ENCODE measurements around the gene RAPGEF4. TPM values are rescaled to one million over a fixed set of nuclear protein-coding genes. Genes with fewer than 3 reads are reported as not detected.

Gene RAPGEF4
- total RNA-seq, 1 donor from 2014 or later, result 7.2 TPM

DNA sequence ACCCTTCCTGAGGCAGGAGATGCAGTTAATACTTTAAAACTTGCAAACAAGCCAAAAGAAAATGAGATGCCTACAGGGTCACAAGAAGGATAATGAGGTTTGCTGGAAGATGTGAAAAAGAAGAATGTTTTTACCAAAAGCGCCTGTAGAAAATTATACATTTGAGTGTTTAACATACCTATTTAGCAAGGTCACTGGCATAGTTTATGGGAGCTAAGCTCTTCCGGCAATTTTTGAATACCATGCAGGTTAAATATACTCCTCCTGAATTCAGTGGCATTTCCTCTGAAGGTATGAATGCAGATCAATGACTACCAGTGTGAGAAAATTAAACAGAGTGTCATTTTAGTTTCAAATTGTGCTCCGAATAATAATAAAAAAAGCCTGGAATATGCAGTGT is 318.8 kb downstream of the RAPGEF4 start:
- no peak for DNase-seq
- ATAC-seq (ENCODE audit: poor library complexity), result no peak
- intact Hi-C loops (cut with DNase I), result no loop called here

DNA sequence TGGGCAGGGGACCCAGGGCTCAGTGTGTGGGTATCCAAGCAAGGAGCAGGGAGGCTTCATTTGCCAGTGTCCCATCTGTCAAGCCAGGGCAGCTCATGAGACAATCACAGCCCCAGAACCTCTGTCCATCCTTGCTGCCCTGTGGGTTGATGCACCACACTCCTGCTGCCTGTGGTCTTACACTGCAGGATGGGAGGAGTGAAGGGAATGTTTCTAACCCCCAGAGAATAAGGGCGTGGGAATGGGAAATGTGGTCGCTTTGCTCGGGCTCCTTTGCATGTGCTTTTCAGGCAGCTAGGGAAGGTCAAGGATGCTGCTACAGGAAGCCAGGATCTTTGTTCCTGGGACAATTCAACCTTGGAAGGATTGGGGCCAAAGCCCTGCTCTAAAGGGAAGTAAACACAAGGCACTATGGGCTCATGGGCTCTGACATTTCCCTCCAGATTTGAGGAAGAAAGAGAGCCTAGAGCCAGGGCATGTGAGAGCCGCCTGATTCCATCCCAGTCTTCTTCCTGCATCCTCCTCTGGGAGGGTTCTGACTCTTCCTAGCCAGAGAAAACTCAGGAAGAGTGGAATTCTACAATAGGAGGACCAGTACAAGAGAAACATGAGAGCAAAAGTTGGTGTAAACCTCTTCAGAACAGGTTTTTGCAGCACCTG is 321.2 kb downstream of the RAPGEF4 start:
- DNase-seq, result no peak
- intact Hi-C loops (cut with DNase I), result no loop called here
- ATAC-seq (ENCODE audit: poor library complexity), result peak; percentile 37

DNA sequence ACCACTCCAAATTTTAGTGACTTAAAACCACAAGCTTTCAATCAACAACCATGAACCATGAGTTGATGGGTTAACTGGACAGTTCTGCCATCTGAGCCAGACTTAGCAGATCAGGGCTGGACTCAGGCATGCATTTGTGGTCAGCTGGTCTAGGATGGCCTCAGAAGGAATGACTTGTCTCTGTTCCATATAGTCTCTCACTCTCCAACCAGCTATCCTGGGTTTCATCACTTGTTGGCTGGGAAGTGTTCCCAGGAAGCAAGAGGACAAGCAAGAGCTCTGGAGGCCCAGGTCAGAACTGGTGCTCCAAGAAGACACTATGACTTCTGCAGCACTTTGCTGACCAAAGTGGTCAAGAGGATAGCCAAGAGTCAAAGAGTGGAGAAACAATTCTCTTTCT is 322.5 kb downstream of the RAPGEF4 start:
- intact Hi-C loops (cut with DNase I), result no loop called here
- DNase-seq, result no peak
- ATAC-seq (ENCODE audit: poor library complexity), result no peak

DNA sequence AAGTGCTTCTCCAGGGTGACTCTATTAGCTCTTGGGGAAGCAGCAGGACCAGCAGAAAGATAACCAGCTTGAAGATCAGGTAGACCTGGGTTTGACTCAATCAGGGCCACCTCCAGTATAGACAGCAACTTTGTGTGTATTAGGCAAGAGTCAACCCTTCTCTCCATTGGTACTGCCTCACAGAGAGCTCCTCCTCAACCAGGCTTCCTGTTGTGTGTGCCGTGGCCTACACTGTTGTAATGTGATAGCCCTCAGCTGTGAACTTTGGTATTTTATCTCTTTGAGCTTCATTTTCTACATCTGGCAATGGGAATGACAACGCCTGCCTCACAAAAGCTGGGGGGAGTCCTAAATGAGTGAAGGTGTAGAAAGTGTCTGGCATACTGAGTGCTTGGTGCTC is 323.0 kb downstream of the RAPGEF4 start:
- intact Hi-C loops (cut with DNase I), result no loop called here
- DNase-seq (no peak), ATAC-seq (ENCODE audit: poor library complexity) (no peak)

DNA sequence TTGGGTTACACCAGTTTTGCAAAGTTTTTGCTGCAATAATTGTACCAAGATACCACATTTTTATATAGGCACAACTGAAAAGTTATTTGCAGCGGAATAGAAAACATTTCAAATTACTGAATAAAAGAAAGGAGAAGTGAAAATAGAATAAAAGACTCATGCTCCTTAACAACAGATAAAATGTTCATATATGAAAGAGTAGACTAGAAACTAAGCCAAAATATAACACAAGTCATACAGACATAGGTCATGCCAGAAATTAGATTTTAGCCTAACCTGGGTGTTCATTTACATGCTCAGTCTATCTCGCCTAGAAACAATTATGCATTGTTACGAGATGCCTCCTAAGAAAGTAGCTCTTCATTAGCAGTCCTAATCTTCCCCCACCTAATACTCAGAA is 323.6 kb downstream of the RAPGEF4 start:
- DNase-seq, result no peak
- intact Hi-C loops (cut with DNase I), result no loop called here
- no peak for ATAC-seq (ENCODE audit: poor library complexity)

DNA sequence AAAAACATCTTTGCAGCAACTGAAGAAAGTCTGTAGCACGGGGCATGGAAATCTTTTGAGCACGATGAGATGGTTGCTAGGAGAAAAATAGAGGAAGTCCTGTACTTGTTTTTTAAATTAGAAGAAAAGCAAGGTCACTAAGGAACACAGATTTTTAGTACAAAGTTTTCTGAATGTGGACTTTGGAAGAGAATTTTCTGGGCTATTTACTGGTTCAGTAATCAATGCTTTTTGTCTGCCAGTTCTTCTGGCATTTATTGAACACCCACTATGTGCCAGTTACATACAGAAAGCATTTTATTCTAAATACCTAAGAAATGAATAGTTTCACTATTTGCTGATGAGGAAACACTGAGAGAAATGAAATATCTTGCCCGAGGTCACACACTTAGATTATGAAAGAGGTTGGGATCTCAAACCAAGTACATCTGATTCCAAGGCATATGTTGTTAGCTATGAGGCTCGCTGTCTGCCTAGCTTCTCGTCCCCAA is 324.4 kb downstream of the RAPGEF4 start:
- DNase-seq (no peak), ATAC-seq (ENCODE audit: poor library complexity) (peak; percentile 60)
- intact Hi-C loops (cut with DNase I), result no loop called here

DNA sequence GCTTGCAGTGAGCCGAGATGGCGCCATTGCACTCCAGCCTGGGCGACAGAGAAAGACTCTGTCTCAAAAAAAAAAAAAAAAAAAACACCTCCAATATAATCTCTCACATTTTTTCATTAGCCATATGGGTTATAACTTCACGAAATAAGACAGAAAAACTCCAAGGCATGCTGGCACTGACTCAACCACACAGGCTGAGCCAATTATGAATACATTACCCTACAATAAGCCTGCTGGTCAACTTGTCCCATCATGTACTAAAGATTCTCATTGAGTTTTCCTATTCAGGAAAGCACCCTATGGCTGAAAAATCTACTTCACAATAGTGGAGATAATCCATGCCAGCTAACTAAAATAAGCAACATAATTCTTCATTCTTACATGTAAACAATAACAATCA is 327.2 kb downstream of the RAPGEF4 start:
- DNase-seq (no peak), ATAC-seq (ENCODE audit: poor library complexity) (no peak)
- intact Hi-C loops (cut with DNase I), result no loop called here

DNA sequence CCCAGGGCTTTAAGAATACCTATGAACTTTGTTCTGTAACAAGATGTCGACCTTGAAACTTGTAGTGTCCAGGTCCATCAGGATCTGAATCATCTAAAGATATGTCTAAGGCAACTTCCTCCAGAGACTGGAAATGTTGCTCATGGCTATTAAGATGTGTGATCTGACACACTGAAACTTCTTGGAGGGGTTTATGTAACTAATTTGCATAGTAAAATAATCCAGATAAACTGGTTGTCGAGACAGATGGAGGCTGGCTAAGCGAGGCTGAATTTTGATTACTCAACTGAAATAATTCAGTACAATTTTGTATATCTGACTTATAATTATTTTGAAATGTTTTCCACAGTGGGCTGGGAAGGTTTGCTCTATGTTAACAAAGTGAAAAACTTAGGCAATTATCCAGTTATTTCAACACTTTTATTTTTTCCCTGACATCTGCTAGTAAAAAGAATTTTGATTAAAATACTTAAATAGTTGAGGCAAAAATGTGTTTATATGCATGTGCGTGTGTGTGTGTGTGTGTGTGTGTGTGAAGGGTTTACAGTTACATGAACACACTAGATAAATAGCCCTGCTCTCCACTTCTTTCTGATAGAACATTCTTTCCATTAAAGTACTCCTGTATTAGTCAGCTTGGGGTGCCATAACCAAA is 328.6 kb downstream of the RAPGEF4 start:
- intact Hi-C loops (cut with DNase I), result no loop called here
- DNase-seq (no peak), ATAC-seq (ENCODE audit: poor library complexity) (peak; percentile 48)

DNA sequence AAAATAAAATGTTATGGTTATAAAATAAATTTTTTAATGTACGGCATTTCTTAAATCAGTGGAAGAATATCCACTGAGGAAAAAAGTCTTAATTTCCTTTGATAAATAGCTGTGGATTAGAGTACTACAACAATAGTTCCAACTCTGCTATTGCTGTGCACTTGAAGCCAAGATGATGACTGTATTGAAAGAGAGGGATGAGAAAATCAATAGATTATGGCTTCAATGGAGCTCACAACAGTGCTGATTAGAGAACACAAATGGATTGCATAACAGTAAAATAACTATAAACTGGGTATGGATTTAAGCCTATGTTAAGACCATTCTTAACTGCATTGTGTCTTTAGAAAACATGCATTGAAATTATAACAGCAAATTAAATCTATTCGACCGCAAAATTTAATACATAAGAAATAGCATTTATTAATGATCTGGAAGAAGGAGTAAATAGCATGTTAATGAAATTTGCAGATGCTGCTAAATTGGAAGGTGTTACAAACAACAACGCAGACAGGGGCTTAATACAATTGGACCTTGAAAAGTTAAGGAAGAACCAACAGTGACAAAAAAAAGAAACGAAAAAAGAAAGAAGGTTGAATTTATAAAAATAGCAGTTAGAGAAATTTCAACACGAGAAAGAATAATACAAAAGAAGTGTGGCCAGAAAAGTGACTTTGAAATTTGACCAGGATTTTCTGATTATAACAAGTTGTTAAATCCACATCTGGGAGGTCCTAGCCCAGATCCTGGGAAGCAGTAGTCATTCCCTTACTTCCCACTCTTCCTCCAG is 331.4 kb downstream of the RAPGEF4 start:
- ATAC-seq (ENCODE audit: poor library complexity) (no peak), DNase-seq (no peak)
- intact Hi-C loops (cut with DNase I), result no loop called here

DNA sequence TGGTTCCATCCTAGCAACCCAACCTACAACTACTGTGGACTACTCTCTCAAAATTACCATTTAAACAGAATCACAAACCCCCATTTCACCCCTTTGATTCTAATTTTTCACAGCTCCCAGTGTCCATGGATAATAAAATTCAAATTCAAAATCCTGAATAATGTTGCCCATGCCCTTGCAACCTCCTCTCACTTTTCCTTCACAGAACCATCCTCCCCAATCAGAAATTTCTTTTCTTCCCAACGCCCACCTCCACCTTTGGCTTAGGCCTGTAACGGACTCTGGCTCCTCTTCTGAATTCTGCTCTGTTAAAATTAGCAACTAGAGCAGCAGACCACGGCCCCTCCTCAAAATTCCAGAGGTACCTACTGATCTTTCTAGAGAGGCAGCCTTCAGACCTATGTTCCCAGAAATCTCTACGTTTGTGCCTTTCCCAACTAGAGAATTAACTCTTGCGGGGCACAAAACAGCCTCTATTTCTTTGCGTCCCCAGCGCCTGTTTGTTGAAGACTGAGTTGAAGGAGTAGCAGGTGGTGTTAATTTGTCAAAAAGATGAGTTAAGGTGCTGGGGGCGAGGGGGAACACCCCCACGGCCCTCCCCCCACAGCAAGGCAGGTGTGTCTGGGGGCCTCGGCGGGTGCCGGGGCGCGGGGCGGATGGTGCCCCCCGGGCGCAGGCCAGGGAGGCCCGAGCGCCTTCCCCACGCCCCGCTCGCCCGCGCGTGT is 339.6 kb downstream of the RAPGEF4 start:
- intact Hi-C loops (cut with DNase I), result loop anchor here (5.0 kb wide), 2 partner anchors 38 to 132 kb away; no protein-coding TSS in a partner anchor
- no peak for ATAC-seq (ENCODE audit: poor library complexity)
- DNase-seq, result no peak

DNA sequence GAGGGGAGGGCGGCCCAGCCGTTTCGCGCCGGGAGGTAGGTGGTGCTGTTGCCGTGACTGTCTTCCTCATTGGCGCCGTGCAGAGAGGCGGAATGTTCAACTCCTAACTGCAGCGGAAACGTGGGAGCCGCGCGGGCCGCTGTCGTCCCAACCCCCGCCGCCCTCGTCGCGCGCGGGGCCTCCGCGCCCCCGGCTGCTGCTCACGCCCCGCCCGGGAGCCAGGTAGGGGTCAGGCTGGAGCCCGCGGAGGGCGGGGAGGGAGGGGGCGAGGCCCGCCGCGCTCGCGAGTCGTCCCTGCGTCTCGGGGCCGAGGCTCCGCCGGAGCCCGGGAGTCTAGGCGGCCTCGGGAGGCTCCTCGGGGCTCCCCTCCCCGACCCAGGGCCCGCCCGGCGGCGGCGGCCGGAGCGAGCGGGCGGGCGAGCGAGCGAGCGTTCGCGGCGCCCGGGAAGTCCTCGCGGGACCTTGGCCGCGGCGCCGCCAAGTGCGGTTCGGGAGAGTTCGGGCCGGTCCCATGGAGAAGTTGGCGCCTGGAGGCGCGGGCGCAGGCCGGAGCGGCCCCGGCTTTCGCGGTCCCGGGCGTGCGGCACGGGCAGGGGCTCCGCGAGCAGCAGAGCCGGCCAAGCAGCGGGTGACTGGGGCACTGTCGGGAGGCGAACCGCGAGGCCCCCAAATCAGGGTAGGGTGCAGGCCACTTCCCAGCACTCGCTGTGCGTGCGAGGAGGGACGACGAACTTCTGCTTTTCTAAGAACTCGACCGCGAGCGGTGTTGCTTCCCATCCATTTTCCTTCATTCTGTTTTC is 340.3 kb downstream of the RAPGEF4 start, which contains the start of gene MAP3K20:
Gene MAP3K20 (plus strand): TSS at position 66 of the 800 bp plus-strand sequence. CDS start 15,186 bp downstream, outside the sequence.
- intact Hi-C loops (cut with DNase I), result loop anchor here (5.0 kb wide), 2 partner anchors 39 to 131 kb away; no protein-coding TSS in a partner anchor
- peak; percentile 89 for DNase-seq
- ATAC-seq (ENCODE audit: poor library complexity), result peak; percentile 81

DNA sequence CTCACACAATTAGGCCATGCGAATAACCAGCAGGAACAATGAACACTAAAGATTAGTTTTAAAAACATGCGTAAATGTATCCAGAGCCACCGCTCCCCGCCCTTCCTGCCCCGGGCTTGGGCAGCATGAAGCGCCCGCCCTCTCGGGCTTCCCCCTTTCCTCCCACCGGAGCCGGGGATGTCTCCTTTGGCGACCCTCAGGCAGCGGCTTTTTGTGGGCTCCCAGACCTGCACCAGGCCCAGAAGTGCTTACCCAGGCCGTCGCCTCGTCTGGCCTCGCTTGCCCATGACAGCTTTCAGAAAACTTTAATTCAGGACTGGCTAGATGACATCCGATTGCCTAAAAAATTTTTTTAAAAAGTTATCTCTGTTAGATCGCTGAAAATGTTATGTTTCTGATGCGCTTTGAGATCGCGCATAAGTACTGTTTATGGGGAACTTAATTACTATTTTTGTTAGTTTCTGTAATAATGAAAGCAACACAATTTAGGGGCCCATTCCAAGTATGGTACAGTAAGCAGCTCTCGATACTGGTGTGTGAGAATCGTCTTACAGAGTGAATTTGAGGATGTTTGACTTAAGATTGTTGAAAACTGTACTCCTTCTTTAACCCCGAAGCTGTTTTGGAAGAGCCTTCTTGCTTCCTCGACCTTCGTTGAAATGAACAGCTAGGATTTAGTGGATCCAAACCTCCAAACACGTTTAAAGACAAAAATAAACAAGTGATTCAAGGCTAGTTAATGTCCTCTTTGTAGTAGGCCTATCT is 341.1 kb downstream of the RAPGEF4 start:
- DNase-seq (peak; percentile 72), ATAC-seq (ENCODE audit: poor library complexity) (peak; percentile 41)
- intact Hi-C loops (cut with DNase I), result loop anchor here (5.0 kb wide), 2 partner anchors 39 to 131 kb away; no protein-coding TSS in a partner anchor

DNA sequence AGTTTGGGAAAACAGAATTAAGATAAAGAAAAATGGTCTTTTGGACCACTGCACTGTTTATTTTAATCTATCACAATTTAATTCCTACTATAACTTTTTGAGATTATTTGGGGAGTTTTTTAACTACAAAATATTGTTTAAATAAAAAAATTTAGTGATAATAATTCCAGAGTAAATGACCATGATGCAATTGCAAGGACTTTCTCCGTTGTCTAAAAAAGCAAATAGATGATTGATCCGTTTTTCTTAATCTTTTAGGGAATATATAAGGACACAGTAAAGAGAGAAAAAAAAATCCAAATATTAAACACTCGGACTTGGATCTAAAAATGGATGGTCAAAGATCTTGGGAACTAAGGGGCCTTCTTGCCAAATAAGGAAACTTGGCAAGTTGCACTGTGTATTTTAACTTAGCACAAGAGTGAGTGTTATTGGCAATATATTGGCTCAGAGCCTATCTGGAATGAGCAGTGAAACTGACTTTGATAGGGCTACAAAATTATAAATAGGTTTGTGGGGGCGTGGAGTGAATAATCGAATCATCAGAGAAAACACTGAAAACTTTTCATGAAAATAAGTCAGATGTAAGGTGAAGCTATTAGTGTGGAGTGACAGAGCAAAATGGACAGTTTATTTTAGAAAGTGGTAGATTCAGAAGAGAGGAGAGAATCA is 342.0 kb downstream of the RAPGEF4 start:
- DNase-seq, result no peak
- intact Hi-C loops (cut with DNase I), result loop anchor here (5.0 kb wide), 2 partner anchors 40 to 130 kb away; no protein-coding TSS in a partner anchor
- peak; percentile 15 for ATAC-seq (ENCODE audit: poor library complexity)

DNA sequence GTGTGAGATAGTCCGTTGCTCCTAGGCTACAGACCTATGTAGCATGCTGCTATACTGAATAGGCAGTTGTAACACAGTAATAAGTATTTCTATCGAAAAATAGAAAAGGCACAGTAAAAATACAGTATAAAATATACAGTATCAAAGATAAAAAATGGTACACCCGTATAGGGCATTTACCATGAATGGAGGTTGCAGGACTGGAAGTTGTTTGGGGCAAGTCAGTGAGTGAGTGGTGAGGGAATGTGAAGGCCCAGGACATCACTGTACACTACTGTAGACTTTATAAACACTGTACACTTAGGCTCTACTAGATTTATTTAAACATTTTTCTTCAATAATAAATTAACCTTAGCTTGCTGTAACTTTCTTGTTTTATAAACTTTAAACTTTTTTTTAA is 343.5 kb downstream of the RAPGEF4 start:
- DNase-seq (no peak), ATAC-seq (ENCODE audit: poor library complexity) (no peak)
- intact Hi-C loops (cut with DNase I), result loop anchor here (5.0 kb wide), 2 partner anchors 42 to 128 kb away; no protein-coding TSS in a partner anchor

DNA sequence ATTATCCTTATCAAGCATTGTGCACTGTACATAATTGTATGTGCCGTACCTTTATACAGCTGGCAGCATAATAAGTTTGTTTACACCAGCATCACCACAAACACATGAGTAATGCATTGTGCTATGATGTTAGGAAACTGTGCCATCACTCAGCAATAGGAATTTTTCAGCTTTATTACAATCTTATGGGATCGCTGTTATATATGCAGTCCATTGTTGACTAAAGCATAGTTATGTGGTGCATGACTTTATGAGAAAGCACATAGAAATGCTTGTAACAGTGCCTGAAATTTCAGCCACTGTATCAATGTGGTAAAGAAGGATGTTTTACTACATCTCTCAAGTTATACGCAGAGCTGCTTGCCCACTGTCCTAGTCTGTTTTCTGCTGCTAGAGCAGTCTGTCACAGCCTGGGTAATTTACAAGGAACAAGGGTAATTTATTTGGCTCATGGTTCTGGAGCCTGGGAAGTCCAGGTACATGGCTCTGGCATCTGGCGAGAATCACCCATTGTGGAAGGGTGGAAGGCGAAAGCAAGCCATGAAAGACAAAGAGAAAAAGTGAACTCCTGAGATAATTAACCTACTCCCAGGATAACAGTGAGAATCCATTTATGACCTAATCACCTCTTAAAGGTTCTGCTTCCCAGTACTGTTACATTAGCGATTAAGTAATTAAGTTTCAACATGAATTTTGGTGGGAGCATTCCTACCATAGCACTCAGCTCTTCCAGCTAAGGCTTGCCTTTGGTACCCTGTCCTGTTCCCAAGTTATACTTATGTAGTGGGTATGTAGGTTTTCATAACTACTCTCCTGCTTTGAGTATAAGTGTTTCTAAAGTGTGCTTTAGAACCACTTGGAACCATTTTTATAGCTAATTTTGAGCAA is 344.6 kb downstream of the RAPGEF4 start:
- no peak for ATAC-seq (ENCODE audit: poor library complexity)
- intact Hi-C loops (cut with DNase I), result loop anchor here (5.0 kb wide), 2 partner anchors 43 to 127 kb away; no protein-coding TSS in a partner anchor
- DNase-seq, result no peak

Data from Right ventricle myocardium superior (tissue), 1 donor.